OCI-LY1 (cell line): Measurements from ENCODE around the gene HERC5.

Experiments
- H2AFZ ChIP-seq: fragments of 200-600 bp; sonication (generic), shearing (Covaris generic); 2 replicates; pipeline ENCODE4 v1.6.0; 2014; ENCODE audit warnings: antibody characterized with exemption, mild to moderate bottlenecking, low read length
- H3F3A ChIP-seq: fragments of 200-600 bp; sonication (generic), shearing (Covaris generic); 2 replicates; pipeline ENCODE4 v1.6.0; 2014; ENCODE audit warnings: mild to moderate bottlenecking, antibody characterized with exemption, low read length, moderate library complexity; ENCODE audit not compliant: insufficient read depth
- H3K27ac ChIP-seq: fragments of 200-600 bp; sonication (generic); 2 replicates; pipeline ENCODE4 v1.5.1; 2014; ENCODE audit warnings: low read length, mixed run types, mild to moderate bottlenecking, low read depth; ENCODE audit not compliant: poor library complexity, severe bottlenecking
- H3K27me3 ChIP-seq: fragments of 200-600 bp; sonication (generic); 2 replicates; pipeline ENCODE4 v1.6.0; 2014; ENCODE audit warnings: antibody characterized with exemption, mild to moderate bottlenecking, low read length, moderate library complexity; ENCODE audit not compliant: insufficient read depth
- H3K36me3 ChIP-seq: fragments of 200-600 bp; sonication (generic); 2 replicates; pipeline ENCODE4 v1.6.1; 2014; ENCODE audit warnings: mild to moderate bottlenecking, antibody characterized with exemption, low read length, moderate library complexity, mixed read lengths; ENCODE audit not compliant: insufficient read depth
- H3K4me1 ChIP-seq: fragments of 200-600 bp; sonication (generic); 2 replicates; pipeline ENCODE4 v1.5.1; 2014; ENCODE audit warnings: mild to moderate bottlenecking, low read length, moderate library complexity; ENCODE audit not compliant: insufficient read depth, severe bottlenecking
- H3K4me2 ChIP-seq: fragments of 200-600 bp; sonication (generic), shearing (Covaris generic); 2 replicates; pipeline ENCODE4 v1.6.1; 2014; ENCODE audit warnings: low read length
- H3K4me3 ChIP-seq: fragments of 200-600 bp; sonication (generic); 2 replicates; pipeline ENCODE4 v1.5.1; 2014; ENCODE audit warnings: low read length, low read depth, mild to moderate bottlenecking, mixed read lengths; ENCODE audit not compliant: poor library complexity, severe bottlenecking
- H3K79me2 ChIP-seq: fragments of 200-600 bp; shearing (Covaris generic); 2 replicates; pipeline ENCODE4 v1.6.1; 2016; ENCODE audit warnings: mixed run types, low read length, mixed read lengths; ENCODE audit not compliant: insufficient read depth
- H3K9ac ChIP-seq: fragments of 200-600 bp; sonication (generic), shearing (Covaris generic); 2 replicates; pipeline ENCODE4 v1.6.1; 2014; ENCODE audit warnings: mild to moderate bottlenecking, low read length, mixed read lengths
- H3K9me2 ChIP-seq: fragments of 200-600 bp; sonication (generic), shearing (Covaris generic); 2 replicates; pipeline ENCODE4 v1.6.1; 2014; ENCODE audit warnings: low read depth, mild to moderate bottlenecking, low read length, mixed read lengths
- H3K9me3 ChIP-seq: fragments of 200-600 bp; shearing (Covaris generic); 2 replicates; pipeline ENCODE4 v1.6.1; 2014; ENCODE audit warnings: low read length, mixed read lengths
- H4K20me1 ChIP-seq: fragments of 200-600 bp; sonication (generic), shearing (Covaris generic); 2 replicates; pipeline ENCODE4 v1.6.0; 2016; ENCODE audit warnings: mild to moderate bottlenecking, low read length; ENCODE audit not compliant: insufficient read depth
- EZH2 ChIP-seq: fragments of 200-600 bp; sonication (generic), shearing (Covaris generic); IDR thresholded peaks from 2 replicates; pipeline ENCODE4 v1.8.0; 2017; ENCODE audit warnings: borderline replicate concordance, mixed run types, mild to moderate bottlenecking, antibody characterized with exemption, low read length, moderate library complexity, mixed read lengths
- TF ChIP-seq, protein P1 (sequence below): fragments of 200-600 bp; sonication (generic), shearing (Covaris generic); IDR thresholded peaks from 2 replicates; pipeline ENCODE4 v1.5.1; 2017; ENCODE audit warnings: mild to moderate bottlenecking, antibody characterized with exemption, low read length, moderate library complexity, mixed read lengths

HERC5 gene

DNA sequence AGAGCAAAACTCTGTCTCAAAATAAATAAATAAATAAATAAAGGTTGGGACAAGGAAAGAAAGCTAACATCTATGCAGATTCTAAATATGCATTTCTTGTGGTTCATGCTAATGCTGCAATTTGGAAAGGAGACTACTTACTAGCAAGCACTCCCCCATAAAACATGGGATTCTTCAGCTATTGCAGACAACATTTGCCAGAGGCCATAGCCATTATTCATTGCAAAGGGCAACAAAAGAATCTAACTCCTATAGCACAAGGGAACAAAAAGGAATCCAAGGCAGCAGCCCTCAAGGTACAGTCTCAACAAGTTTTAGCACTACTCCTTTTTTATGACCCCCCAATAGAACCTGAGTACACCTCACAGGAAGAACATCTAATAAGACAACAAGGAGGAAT is 8.0 kb upstream of the HERC5 start:
- Histone ChIP-seq H3K4me1 (no peaks in the 10 kb centered on the region), H3K9me2 (no peaks in the 10 kb centered on the region), H3K27ac (no peak overlapping the region), H3K79me2 (no peaks in the 10 kb centered on the region), H3K36me3 (no peaks in the 10 kb centered on the region), H4K20me1 (no peaks in the 10 kb centered on the region), H3K27me3 (no peaks in the 10 kb centered on the region), H2AFZ (no peak overlapping the region), H3K4me2 (no peak overlapping the region), H3F3A (no peaks in the 10 kb centered on the region), H3K9me3 (no peaks in the 10 kb centered on the region), H3K4me3 (no peak overlapping the region), H3K9ac (no peak overlapping the region)
- TF ChIP-seq, protein P1, sequence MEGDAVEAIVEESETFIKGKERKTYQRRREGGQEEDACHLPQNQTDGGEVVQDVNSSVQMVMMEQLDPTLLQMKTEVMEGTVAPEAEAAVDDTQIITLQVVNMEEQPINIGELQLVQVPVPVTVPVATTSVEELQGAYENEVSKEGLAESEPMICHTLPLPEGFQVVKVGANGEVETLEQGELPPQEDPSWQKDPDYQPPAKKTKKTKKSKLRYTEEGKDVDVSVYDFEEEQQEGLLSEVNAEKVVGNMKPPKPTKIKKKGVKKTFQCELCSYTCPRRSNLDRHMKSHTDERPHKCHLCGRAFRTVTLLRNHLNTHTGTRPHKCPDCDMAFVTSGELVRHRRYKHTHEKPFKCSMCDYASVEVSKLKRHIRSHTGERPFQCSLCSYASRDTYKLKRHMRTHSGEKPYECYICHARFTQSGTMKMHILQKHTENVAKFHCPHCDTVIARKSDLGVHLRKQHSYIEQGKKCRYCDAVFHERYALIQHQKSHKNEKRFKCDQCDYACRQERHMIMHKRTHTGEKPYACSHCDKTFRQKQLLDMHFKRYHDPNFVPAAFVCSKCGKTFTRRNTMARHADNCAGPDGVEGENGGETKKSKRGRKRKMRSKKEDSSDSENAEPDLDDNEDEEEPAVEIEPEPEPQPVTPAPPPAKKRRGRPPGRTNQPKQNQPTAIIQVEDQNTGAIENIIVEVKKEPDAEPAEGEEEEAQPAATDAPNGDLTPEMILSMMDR: no peak
- no peak for TF ChIP-seq EZH2

- TF ChIP-seq, protein P1: no peak
- TF ChIP-seq EZH2: no peak
- Histone ChIP-seq H3K27me3 (no peaks in the 10 kb centered on the region), H3K79me2 (no peaks in the 10 kb centered on the region), H4K20me1 (no peaks in the 10 kb centered on the region), H3K9me3 (no peaks in the 10 kb centered on the region), H3K4me1 (no peaks in the 10 kb centered on the region), H3K4me2 (no peak overlapping the region), H3F3A (no peaks in the 10 kb centered on the region), H3K9me2 (no peaks in the 10 kb centered on the region), H2AFZ (no peak overlapping the region), H3K27ac (no peak overlapping the region), H3K4me3 (no peak overlapping the region), H3K36me3 (no peaks in the 10 kb centered on the region), H3K9ac (no peak overlapping the region)
Measured at GRCh38 chr4:88449290-88449689, 7.6 kb upstream of the HERC5 start.

- H3K27ac ChIP-seq: no peak overlapping the region
- no peaks in the 10 kb centered on the region for H3K27me3 ChIP-seq
- no peak overlapping the region for H3K9ac ChIP-seq
- no peaks in the 10 kb centered on the region for H3K36me3 ChIP-seq
- no peaks in the 10 kb centered on the region for H3K9me2 ChIP-seq
- H4K20me1 ChIP-seq: no peaks in the 10 kb centered on the region
- no peaks in the 10 kb centered on the region for H3K9me3 ChIP-seq
- no peaks in the 10 kb centered on the region for H3F3A ChIP-seq
- H3K79me2 ChIP-seq: no peaks in the 10 kb centered on the region
- H2AFZ ChIP-seq: no peak overlapping the region
- no peaks in the 10 kb centered on the region for H3K4me1 ChIP-seq
- TF ChIP-seq EZH2: no peak
- TF ChIP-seq, protein P1: no peak
- H3K4me3 ChIP-seq: no peak overlapping the region
- H3K4me2 ChIP-seq: no peak overlapping the region
Measured at GRCh38 chr4:88451205-88451604, 5.7 kb upstream of the HERC5 start.
